NOMO-1 treated with DMSO at 0.1 percent for 48 hours (cell line): ENCODE results near the gene ZFP57.
"Not testable (repeated sequence)": the region's sequence is repeated elsewhere in the genome, so short reads cannot be mapped to it uniquely, and the experiment has no call there.

Source experiments
- DNase-seq: peaks from one replicate; lab custom pipeline; 2025; ENCODE audit not compliant: unreplicated experiment; lab: John Stamatoyannopoulos, UW

The ZFP57 gene

DNA sequence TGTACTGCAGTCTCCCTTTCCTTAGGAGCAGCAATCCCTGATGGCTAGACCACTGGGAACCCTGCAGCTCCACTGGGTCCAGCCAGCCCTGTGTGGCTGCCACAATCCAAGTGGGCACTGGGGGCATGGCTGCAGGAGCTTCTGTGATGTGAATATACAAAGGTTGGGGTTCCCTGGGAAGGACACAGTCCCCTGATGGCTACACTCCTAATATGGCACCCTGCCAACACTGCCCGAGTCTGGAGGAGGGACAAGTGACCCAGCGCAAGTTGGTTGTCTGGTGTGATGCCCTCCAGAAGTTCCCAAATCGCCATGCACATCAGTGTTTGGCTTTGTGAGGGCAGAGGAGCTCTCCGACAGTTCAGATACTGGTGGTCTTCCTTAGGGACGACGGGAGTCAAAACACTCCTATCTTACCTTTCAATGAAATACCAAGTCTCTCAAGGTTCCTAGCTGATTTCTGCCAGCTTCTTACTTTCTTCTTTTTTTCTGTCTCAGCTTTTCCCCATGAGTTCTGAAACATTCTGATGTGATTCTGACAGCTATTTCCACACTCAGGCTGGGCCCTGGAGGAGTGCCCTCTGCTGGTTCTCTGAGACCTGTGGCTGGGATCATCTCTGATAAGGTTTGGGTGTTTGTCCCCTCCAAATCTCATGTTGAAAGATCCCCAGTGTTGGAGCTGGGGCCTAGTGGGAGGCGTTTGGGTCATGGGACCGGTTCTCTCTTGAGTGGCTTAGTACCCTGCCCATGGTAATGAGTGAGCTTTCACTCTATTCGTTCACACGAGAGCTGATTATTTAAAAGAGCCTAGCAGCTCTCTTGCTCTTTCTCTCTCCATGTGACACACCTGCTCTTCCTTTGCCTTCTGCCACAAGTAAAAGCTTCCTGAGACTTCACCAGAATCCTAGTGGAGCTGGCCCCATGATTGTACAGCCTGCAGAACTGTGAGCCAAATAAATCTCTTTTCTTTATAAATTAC is 15.5 kb upstream of the ZFP57 start:
- DNase-seq, result no peak

- DNase-seq, result no peak
These were observed 13.7 kb upstream of the ZFP57 start for GRCh38 chr6:29694637-29695036.

GRCh38 chr6:29685718-29686326 is 4.9 kb upstream of the ZFP57 start:
- peak; percentile 11 for DNase-seq

- DNase-seq, result no peak
These were observed 859 bp upstream of the ZFP57 start for GRCh38 chr6:29681811-29682210.

DNA sequence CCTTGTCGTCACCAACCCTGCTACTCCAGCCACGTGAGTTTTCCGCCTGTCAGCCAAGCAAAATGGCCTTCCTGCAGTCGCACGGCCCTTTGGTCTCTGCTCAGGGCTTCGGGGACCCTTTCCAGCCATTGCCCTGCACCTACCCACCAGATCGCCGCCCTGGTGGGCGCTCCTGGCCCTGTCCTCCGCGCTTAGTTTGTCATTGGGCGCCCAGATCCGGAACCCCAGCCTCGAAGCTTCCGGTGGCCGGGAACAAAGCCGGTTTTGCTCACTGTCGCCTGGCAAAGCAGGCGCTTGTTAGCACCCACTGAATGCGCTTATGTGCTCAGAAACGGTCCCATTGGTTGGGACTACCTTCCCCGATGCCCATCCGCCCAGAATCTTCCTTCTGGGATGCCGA is 536 bp downstream of the ZFP57 start:
- DNase-seq, result peak; percentile 16

DNA sequence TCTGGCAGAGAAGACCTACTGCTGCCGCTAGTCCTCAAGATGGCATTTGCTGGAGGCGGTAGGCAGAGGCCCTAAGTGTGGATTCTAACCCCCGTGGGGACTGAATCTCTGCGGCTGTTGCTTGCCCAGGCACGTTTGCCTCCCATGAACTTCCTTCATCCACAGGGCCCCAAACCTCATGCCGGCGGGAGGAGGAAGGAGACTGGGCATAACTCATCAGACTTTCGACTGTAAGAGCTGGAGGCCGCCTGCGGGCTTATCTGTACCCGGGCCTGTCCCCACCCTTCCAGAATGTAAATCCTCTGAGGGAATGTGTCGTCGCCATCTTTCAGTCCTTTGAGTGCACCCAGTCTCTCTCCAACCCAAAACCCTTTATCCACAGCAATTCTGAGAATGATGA is 990 bp downstream of the ZFP57 start:
- DNase-seq, result peak; percentile 30

DNA sequence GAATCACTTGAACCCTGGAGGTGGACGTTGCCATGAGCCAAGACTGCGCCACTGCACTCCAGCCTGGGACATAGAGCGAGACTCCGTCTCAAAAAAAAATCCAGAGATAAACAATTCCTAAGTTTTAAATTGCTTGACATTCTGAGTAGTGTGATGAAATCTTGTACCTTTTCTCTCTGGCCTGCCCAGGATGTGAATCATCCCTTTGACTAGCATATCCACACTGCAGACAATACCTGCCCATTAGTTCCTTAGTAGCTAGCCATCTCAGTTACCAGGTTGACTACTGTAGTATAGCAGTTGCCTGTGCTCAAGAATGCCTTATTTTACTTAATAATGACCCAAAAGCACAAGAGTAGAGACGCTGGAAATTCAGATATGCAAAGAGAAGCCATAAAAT is 2.8 kb downstream of the ZFP57 start:
- no peak for DNase-seq

DNA sequence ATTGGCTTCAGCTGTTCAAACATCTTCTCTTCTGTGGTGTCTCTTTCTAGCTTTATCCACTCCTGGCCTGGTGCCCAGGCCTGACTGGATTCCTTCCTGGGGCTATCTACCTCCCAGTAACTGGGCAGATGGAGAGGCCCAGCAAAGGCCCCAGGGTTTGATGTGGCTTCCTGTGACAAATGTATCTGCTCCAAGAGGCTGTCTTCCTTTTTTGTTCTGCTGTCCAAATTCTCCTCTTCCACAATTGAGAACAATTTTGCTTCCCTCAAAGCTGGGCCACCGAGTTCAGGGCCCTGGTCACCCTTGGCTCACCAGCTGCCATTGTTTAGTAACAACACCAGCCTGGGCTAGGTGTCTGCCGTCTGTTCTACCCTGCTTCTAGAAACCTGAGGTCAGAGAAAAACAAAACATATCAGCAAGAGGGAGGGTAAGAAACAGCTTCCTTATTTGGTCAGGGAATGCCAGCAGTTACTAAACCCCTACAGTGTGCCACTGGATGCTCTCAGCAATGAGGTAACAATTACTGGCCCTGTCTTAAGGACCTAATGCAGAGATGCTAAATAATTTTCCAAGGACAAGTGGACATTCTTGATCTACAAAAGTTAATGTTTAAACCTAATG is 3.9 kb downstream of the ZFP57 start:
- peak; percentile 13 for DNase-seq

DNA sequence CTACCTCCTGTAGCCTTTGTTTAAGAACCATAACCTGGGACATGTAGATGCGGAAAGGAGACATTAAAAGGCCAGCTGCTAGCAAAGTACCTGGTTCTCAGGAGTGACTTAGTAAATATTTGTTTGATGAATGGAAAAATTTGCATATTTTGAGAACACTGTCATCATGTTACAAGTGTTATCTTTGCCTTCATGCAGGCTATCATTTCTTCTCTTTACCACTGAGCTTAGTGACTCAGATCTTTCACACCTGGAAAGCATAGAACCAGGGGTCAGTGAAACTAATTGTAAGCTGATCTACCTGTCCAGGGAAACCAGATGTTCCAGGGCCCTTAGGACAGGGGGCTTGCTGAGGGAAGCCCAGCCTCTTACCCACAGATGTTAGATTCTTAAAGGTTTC is 5.4 kb downstream of the ZFP57 start:
- no peak for DNase-seq

- DNase-seq, result no peak
These were observed 6.9 kb downstream of the ZFP57 start for GRCh38 chr6:29674008-29674407.

- DNase-seq, result no peak
These were observed 7.8 kb downstream of the ZFP57 start for GRCh38 chr6:29673161-29673560.

GRCh38 chr6:29672116-29672515 is 8.8 kb downstream of the ZFP57 start:
- not testable (repeated sequence) for DNase-seq

DNA sequence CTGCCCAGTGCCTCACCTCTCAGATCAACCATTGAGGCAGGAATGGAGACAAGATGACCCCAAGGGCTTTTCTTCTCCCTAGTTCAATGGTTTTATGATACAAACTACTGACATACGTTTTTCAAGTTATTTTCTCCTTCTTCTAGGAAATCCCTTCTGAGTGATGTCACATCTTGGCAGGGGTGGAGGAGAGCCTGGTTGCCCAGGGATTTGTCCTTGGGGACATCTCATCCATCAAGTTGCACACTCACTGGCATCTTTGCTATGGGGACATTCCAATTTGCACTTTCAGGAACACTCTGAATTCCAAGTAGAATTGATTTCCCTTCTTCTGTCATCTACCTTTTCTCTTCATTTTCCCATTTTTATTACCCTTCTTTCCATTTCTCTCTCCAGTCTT is 9.9 kb downstream of the ZFP57 start:
- DNase-seq, result no peak

GRCh38 chr6:29667158-29667557 is 13.8 kb downstream of the ZFP57 start:
- no peak for DNase-seq

DNA sequence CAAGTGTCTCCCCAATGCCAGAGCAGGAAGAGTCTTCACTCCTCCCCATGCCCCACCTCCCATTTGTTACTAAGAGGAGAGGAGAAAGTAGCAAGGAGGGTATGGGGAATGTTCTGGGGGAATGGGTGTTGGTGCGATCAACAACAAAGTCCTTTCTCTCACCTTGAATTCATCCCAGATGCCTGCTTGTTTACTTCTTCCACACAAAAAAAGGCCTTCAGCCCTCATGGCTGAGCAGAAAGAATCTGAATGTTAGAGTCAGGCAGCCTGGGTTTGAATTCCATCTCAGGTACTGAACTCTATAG is 14.2 kb downstream of the ZFP57 start:
- DNase-seq, result no peak

- DNase-seq, result peak; percentile 11
These were observed 14.8 kb downstream of the ZFP57 start for GRCh38 chr6:29665942-29666825.

DNA sequence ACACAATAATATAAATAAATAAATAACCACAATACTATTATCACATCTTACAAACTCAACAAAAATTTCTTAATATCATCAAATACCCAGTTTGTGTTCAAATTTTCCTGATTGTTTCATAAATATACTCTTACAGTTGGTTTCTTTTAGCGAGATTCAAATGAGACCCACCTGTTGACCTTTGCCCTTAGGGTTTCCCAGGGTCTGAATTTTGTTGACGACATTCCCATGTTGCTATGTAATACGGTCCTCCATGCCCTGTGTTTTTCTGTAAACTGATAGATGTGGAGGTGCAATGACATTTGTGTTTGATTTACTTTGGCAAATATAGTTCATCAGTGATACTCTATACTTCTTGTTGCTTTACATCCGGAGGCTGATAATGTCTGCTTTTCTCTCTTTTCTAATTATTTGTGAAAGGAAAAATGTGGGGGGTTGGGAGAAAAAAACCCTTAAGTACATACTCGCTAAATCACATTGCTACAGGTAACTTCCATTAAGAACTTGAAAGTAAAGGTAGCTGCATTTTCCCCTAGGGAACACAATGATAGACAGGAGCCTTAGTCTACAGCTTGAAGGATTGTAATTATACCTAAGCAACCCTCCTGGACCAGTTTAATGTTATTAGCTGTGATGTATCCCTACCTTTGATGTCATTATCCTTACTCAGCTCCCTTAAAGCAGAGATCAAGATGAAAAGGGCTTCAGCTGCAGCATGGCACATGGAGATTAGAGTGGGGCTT is 17.5 kb downstream of the ZFP57 start:
- DNase-seq, result no peak

DNA sequence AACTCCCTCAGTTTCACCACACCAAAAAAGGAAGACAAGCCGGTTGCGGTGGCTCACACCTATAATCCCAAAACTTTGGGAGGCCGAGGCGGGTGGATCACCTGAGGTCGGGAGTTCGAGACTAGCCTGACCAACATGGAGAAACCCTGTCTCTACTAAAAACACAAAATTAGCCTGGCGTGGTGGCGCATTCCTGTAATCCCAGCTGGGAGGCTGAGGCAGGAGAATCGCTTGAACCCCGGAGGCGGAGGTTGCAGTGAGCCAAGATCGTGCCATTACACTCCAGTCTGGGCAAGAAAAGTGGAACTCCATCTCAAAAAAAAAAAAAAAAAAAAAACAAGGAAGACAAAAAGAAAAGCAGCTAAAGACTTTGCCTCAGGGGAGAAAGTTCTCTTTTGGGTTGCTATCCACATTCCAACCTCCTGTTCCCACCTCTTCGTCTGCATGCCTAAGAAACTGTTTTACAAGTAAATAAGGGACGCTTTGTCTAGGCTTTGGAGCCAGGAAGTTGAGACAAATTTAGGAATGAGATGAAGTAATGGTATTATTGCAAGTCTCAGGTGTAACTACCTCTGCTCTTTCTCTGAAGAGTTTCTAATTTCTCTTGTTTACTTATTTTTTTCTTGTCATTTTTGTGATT is 19.3 kb downstream of the ZFP57 start:
- DNase-seq, result not testable (repeated sequence)

GRCh38 chr6:29661071-29661470 is 19.9 kb downstream of the ZFP57 start:
- no peak for DNase-seq

- no peak for DNase-seq
These were observed 24.2 kb downstream of the ZFP57 start, which contains the start of gene MOG for GRCh38 chr6:29656798-29657197. MOG (plus strand) TSS chr6:29657092; CDS start chr6:29657210, 118 bp downstream.
